ENCODE results near the gene SLC4A5.

GRCh38 chr2:74259733-74260132, 83.5 kb downstream of the SLC4A5 start:
- TF ChIP-seq CTCF (IDR thresholded peaks at IDR 0.05): no peak
- no peak for TF ChIP-seq POLR2A (IDR thresholded peaks at IDR 0.05)

All from thyroid gland (tissue), 4 donors.